ENCODE results near the gene CDR2L. TPM values are rescaled to one million over a fixed set of nuclear protein-coding genes. Genes with fewer than 3 reads are reported as not detected.
"Not testable (repeated sequence)": the region's sequence is repeated elsewhere in the genome, so short reads cannot be mapped to it uniquely, and the experiment has no call there.

The CDR2L gene
- total RNA-seq, 1 donor from 2014 or later: 11.4 TPM

DNA sequence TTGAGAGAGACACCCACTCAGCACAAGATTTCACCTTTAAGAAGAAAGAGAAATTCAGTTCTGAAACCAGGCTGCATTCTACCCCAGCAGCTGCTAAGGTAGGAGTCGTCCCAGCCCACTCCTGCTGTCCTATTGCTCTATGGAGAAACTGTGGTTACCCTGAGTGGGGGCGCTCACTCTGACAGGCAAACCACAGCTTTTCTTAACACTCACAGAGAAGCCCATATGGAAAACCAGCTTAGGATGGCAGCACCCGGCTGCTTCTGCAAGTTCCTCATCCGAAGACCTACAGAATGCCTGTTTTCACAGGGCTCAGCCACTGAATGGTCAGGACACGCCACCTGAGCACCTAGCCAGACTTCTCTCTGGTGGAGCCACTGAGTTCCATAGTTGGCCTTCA, 51.8 kb downstream of the CDR2L start:
- no peak for DNase-seq (ENCODE audit: low spot score)

DNA sequence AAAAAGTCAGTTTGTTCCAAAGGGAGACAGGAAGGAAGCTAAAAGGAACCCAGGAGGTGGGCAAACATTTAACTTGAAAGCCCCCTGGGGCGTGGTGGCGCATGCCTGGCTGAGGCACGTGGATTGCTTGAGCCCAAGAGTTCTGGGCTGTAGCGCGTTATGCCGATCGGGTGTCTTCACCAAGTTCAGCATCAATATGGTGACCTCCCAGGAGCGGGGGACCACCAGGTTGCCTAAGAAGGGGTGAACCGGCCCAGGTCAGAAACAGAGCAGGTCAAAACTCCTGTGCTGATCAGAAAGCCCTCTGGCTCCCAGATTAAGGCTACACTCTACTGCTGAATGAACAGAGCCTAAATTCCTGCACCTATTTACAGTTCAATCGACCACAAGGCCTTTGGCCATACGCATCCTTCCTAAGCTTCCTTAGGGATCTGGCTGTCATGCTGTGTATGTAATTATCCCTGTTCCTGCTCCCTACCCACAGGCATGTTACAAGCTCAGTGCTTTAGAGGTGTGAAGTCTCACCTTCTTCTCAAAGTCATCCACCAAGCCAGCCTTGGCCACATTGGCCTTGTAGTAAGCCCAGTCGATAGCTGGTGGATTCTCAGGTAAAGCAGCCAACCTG, 54.3 kb downstream of the CDR2L start:
- no peak for DNase-seq (ENCODE audit: low spot score)

DNA sequence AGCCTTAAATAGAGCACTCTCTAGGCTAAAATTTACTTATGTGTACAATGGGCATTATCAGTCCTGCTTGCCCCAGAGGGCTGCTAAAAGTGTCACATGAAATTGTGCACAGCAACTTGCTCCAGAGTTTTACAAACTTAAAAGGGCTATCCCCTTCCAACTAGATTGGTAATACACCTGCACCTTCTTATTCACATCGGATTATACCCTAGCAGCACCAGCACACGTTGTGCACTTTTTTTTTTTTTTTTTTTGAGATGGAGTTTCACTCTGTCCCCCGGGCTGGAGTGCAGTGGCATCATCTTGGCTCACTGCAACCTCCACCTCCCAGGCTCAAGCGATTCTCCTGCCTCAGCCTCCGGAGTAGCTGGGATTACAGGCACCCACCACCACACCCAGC, 56.4 kb downstream of the CDR2L start:
- DNase-seq (ENCODE audit: low spot score): not testable (repeated sequence)

DNA sequence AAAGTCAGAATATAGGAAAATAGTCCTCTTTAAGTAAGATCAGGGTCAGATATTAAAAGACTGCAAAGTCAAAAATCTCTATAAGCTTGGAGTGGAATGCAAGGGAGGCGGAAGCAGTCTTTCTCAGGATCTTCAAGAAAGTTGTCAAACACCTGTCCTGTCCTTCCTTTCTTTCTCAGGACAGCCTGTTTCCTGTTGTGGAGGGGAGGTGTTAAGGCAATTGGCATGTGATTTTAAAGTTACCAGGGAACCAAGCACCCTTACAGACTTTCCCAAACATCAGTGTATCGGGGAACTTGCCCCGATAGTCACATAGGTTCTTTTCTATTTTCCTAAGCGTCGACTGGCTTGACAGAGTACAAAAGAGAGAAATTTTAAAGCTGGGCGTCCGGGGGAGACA, 57.3 kb downstream of the CDR2L start:
- no peak for DNase-seq (ENCODE audit: low spot score)

DNA sequence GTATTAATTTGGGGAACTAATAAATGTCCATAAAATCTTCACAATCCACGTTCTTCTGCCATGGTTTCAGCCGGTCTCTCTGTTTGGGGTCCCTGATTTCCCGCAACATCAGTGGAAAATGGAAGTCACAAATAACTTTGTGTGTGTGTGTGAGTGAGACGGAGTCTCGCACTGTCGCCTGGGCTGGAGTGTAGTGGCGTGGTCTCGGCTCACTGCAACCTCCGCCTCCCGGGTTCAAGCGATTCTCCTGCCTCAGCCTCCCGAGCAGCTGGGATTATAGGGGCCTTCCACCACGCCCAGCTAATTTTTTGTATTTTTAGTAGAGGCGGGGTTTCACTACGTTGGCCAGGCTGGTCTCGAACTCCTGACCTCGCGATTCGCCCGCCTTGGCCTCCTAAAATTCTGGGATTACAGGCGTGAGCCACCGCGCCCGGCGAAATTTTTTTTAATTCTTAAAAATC, 58.5 kb downstream of the CDR2L start:
- DNase-seq (ENCODE audit: low spot score): not testable (repeated sequence)

DNA sequence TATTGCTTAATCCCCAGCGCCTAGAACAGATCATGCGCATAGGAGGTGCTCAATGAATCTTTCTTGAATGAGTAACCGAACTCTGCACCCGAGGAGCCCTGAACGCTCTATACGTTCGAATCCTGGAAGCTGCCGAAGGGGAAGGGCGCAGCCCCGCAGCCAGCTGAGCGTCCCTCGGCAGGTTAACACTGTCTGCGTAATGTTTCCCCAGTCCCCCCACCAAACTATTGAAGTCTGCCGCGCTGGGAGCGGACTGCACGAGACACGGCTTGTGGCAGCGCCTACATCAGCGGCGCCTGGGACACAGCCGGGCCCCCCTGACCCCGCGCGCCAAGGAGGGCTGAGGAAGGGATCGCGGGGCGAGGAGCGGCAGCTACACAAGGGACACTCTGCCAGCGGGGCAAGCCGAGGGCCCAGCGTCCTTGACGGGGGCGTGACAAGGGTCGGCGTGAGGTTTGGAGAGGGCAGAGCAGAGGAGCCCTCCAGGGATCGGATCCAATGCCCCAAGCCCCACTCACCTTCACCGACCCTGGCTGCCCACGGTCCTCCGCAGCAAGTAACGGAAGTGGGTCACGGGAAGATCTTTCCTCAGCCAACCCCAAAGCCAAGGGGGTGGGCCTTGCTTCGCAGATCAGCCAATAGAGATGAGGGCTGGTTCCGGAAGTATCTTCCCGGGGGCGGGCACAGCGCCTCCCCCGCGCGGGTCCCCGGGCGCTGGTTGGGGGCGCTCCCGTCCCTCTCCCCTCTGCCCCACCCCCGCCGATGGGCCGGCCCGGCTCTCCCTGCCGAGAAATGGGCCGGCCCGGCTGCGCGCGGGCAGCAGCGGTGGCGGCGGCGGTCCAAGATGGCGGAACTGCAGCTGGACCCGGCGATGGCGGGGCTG, 59.2 kb downstream of the CDR2L start, which contains the start of the genes ATP5PD and KCTD2:
Gene ATP5PD, minus strand, starts transcription at position 563 of the 883 bp plus-strand sequence. CDS start 4,319 bp downstream, outside the sequence.
Gene KCTD2, plus strand, starts transcription at position 819 of the 883 bp plus-strand sequence. Its CDS starts 26 bp downstream, at position 845.
- peak; percentile 97 for DNase-seq (ENCODE audit: low spot score)

DNA sequence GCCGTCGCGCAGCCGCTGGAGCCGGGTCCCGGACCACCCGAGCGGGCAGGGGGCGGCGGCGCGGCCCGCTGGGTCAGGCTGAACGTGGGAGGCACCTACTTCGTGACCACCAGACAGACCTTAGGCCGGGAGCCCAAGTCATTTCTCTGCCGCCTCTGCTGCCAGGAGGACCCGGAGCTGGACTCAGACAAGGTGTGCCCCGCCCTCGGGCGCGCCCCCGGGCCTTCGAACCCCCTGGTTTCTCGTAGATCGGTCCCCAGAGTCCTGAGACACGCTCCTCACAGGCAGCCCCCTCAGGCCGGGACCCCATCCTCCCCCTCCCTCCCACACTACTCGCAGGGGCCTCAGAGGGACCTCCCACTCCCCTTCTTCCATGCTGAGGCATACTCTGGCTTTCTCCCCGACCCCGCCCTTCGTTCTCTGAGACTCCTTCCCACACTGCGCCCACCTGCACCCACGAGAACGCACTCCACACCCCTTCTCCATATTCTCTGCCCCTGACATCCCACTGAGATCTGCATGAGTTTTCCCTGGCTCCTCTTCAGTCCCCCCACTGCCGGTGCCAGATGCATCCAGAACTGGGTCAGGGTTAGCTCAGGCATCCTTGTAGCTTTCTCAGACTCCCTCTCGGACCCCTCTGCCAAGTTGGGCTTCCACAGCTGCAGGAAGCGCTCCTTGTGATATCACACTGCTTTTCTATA, 60.1 kb downstream of the CDR2L start:
- DNase-seq (ENCODE audit: low spot score): peak; percentile 51

DNA sequence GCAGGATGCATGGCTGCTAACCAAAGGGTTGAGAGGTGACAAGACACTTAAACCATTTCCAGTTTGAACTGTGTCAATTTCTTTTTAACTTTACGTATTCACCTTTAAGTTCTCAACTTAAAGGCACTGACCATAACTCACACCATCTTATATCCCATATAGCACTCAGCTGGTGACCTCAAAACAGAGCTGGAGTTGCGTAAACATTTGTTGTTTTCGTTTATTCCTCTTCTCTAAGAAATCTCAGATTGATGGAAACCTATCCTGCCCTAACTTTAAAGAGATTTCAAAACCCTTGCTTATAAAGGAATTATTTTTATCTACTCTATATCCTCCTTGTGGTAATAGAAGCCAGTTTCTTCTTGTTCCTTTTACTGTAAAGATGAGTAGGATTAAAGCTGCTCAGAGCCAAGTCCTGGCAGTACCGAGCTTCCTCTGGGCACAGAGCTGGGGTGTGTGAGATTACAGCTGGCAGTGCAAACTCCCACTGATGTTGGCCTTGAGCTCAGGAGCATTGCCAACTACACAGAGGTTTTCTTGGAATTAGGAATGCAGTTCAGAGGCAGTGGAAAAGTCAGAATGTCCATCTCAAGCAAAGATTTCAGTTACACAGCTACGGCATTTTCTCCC, 60.9 kb downstream of the CDR2L start:
- no peak for DNase-seq (ENCODE audit: low spot score)

DNA sequence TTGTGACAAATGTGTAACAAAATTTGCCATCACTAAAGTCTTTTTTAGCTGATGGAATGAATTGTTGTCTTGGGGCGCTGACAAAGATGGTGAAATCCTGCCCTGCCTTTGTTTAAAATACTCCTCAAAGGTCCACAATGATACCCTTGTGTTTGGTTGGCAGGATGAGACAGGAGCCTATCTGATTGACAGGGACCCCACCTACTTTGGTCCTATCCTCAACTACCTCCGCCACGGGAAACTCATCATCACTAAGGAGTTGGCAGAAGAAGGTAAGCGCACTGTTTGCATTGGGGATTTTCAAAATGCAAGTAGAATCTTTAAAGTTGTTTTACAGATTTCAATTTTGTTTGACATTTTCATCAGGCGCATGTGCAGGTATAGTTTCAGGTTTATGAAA, 61.6 kb downstream of the CDR2L start:
- DNase-seq (ENCODE audit: low spot score): no peak

DNA sequence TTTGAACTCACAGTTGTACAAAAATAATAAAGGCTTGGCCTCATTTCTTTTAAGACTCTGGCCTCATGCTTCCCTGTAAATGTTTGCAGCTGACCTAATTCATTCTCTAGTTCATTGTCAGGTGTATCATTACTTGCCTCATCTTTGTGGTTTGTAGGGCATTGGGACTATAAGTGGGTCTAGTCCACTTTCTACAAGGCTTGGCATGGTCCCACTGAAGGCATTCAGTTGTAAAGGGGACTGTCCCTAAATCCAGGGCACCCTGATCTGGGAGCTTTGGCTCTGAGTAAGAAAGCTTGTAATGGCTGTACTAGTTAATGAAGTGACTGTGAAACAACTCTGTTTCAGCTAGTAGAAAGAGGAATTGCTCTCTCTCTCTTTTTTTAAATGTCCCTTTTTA, 62.3 kb downstream of the CDR2L start:
- no peak for DNase-seq (ENCODE audit: low spot score)

DNA sequence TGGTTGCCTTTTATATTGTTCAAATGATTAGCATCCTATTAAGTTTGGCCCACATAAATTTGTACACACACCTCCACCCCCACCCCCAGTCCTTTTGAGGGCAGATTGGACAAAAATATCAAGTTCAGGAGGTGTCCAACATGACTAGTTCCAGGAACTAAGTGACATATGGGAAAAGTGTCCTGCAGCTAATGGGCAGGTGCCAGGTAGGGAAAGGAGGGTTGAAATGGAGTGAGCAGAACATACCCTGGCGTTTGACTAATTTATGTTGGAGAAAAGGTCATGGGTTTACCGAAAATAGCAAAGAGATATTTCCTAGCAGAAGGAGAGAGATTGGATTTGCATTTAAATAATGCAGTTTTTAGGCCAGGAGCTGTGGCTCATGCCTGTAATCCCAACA, 64.5 kb downstream of the CDR2L start:
- no peak for DNase-seq (ENCODE audit: low spot score)

Other genes with a start within 250 kb of the CDR2L start
- 20.6 TPM for gene NHERF1, start 239.0 kb upstream of the CDR2L start, total RNA-seq
- gene NAT9, start 211.3 kb upstream of the CDR2L start, total RNA-seq: 65.1 TPM
- gene GRIN2C, start 127.7 kb upstream of the CDR2L start, total RNA-seq: 0.23 TPM
- gene FDXR, start 114.6 kb upstream of the CDR2L start, total RNA-seq: 18.4 TPM
- gene FADS6, start 94.0 kb upstream of the CDR2L start, total RNA-seq: 7.3 TPM
- 1.4 TPM for gene USH1G, start 64.4 kb upstream of the CDR2L start, total RNA-seq
- not detected for gene OTOP2, start 63.4 kb upstream of the CDR2L start, total RNA-seq
- not detected for gene OTOP3, start 51.7 kb upstream of the CDR2L start, total RNA-seq
- gene HID1, start 14.9 kb upstream of the CDR2L start, total RNA-seq: 78.1 TPM
- 32.1 TPM for gene MRPL58, start 25.0 kb downstream of the CDR2L start, total RNA-seq
- 270 TPM for gene ATP5PD, start 59.3 kb downstream of the CDR2L start, total RNA-seq
- 25.3 TPM for gene KCTD2, start 59.6 kb downstream of the CDR2L start, total RNA-seq
- gene SLC16A5, start 100.3 kb downstream of the CDR2L start, total RNA-seq: 77.7 TPM
- gene ARMC7, start 122.3 kb downstream of the CDR2L start, total RNA-seq: 13.8 TPM
- 81.6 TPM for gene NT5C, start 144.1 kb downstream of the CDR2L start, total RNA-seq
- gene JPT1, start 166.9 kb downstream of the CDR2L start, total RNA-seq: 93.9 TPM
- 326 TPM for gene SUMO2, start 195.3 kb downstream of the CDR2L start, total RNA-seq
- gene NUP85, start 218.0 kb downstream of the CDR2L start, total RNA-seq: 88.6 TPM